Tibial artery (tissue), 4 donors: ENCODE measurements around the gene TGM2.

ENCODE experiments used
- DNase-seq, 2 donors: peaks; one replicate each; pipeline ENCODE4 v3.0.0-alpha.2; 2019
- H3K27ac ChIP-seq, 2 donors: fragments of 200-600 bp; sonication (generic) in 1 of 2; 1 replicate in 1 of 2; 2 replicates in 1 of 2; pipeline ENCODE4 v1.5.1; 2018 to 2019; ENCODE audit warnings: mild to moderate bottlenecking in 1 of 2
- H3K27me3 ChIP-seq, 2 donors: fragments of 200-600 bp; sonication (generic) in 1 of 2; one replicate each; pipeline versions ENCODE4 v1.5.1 to v1.6.0; 2016 to 2019
- H3K36me3 ChIP-seq, 3 donors: fragments of 200-600 bp; sonication (generic) in 2 of 3; one replicate each; pipeline ENCODE4 v1.5.1; 2016 to 2019; ENCODE audit warnings: mild to moderate bottlenecking in 2 of 3
- H3K4me1 ChIP-seq, 4 donors: fragments of 200-600 bp; sonication (generic) in 2 of 4; 1 replicate in 3 of 4; 2 replicates in 1 of 4; pipeline ENCODE4 v1.5.1; 2016 to 2019
- H3K4me3 ChIP-seq, 2 donors: fragments of 200-600 bp; sonication (generic) in 1 of 2; 1 replicate in 1 of 2; 2 replicates in 1 of 2; pipeline ENCODE4 v1.5.1; 2018 to 2019; ENCODE audit warnings: mild to moderate bottlenecking in 2 of 2
- H3K9me3 ChIP-seq, 3 donors: fragments of 200-600 bp; sonication (generic) in 1 of 3; one replicate each; pipeline ENCODE4 v1.5.1; 2016 to 2019
- CTCF ChIP-seq, 2 experiments: fragments of 200-600 bp in 1 of 2; fragments of 450-650 bp in 1 of 2; IDR thresholded peaks; one replicate each; pipeline ENCODE4 v1.5.1; 2017 to 2019; ENCODE audit warnings: antibody characterized with exemption in 2 of 2, mild to moderate bottlenecking in 1 of 2, moderate library complexity in 1 of 2
- intact Hi-C: fragments of 100-400 bp; cut with DNase I; formaldehyde crosslinking; loops from one replicate; pipeline ENCODE4 v1.15.0; 2023; ENCODE audit warnings: low total_unique reads

TGM2 gene

DNA sequence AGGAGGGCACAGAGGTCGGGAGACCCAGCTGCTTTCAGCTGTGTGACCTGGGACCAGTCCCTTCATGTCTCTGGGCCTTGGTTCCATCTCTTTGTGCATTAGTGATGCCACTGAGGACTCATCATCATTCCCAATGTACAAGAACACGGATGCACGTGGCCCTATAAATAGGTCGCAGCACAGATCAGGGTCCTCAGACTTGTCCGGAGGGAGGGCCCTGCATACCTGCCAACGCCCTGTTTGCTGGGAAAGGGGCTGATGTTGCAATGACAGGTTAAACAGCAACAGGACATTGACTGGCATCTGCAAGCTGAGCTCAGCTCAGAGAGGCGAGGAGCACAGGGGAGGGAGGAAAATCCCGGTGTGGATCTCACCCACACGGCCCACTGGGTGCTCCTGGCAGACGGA lies 21.8 kb downstream of the TGM2 start:
- DNase-seq = no peak
- peak overlapping the region; percentile 84 to 87 for H3K27ac ChIP-seq

GRCh38 chr20:38141889-38142494 lies 23.1 kb downstream of the TGM2 start:
- Histone ChIP-seq H3K9me3 (no peaks in the 10 kb centered on the region), H3K4me3 (no peak overlapping the region), H3K27me3 (no peaks in the 10 kb centered on the region), H3K36me3 (peaks cover 68 to 78% (median 71%) of the 10 kb centered on the region in 3 donors), H3K4me1 (peaks cover 10 to 33% (median 28%) of the 10 kb centered on the region in 4 donors), H3K27ac (peak overlapping the region; percentile 84 to 87)
- no peak for TF ChIP-seq CTCF (IDR thresholded peaks at IDR 0.05)
- intact Hi-C loops = no loop called here
- DNase-seq = peak in 1 of 2 donors; percentile 63

More for the DNA sequence above, 21.8 kb downstream of the TGM2 start:
- H3K4me3 ChIP-seq = no peak overlapping the region
- H3K9me3 ChIP-seq = no peaks in the 10 kb centered on the region
- no peak for TF ChIP-seq CTCF (IDR thresholded peaks at IDR 0.05)
- peaks cover 10 to 39% (median 31%) of the 10 kb centered on the region in 4 donors for H3K4me1 ChIP-seq
- intact Hi-C loops = no loop called here
- peaks cover 67 to 78% (median 71%) of the 10 kb centered on the region in 3 donors for H3K36me3 ChIP-seq
- no peaks in the 10 kb centered on the region for H3K27me3 ChIP-seq

DNA sequence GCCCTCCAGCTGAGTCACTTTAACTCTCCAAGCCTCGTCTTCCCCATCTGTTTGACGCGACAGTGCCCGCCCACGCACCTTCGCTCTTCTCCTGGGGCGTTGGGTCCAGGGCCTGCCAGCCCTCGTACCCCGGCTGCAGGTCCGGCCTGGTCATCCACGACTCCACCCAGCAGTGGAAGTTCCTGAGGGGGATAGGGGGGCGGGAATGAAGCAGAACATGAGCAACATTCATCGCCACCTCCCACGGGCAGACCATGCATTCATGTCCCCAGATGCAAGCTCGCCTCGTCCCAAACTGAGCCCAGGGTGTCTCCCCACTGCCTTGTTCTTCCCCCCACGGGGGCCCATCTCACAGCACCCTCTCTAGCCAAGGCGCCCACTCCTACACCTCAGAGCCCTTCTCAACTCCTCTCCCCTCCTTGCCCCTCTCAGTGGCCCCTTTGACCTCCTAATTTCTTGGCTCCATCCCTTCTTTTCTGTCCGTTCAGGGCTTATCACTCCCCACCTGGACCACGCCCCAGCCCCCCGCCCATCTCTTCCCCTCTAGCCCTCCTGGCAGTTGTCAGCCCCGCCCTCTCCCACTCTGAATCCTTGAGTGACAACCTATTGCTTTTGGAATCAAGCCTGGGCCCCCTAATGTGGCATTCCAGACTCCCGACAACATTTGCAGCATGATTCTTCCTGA lies 23.7 kb downstream of the TGM2 start:
- Histone ChIP-seq H3K9me3 (no peaks in the 10 kb centered on the region), H3K27ac (peak overlapping the region; percentile 84 to 87), H3K27me3 (no peaks in the 10 kb centered on the region), H3K36me3 (peaks cover 69 to 78% (median 71%) of the 10 kb centered on the region in 3 donors), H3K4me1 (peaks cover 10 to 36% (median 28%) of the 10 kb centered on the region in 4 donors), H3K4me3 (no peak overlapping the region)
- intact Hi-C loops = no loop called here
- no peak for TF ChIP-seq CTCF (IDR thresholded peaks at IDR 0.05)
- DNase-seq = peak in 1 of 2 donors; percentile 57

GRCh38 chr20:38139977-38140753 lies 24.9 kb downstream of the TGM2 start:
- TF ChIP-seq CTCF (IDR thresholded peaks at IDR 0.05) = no peak
- intact Hi-C loops = no loop called here
- H3K27me3 ChIP-seq = no peaks in the 10 kb centered on the region
- H3K4me1 ChIP-seq = peaks cover 10 to 39% (median 28%) of the 10 kb centered on the region in 4 donors
- DNase-seq = peak; percentile 16 to 44
- H3K4me3 ChIP-seq = no peak overlapping the region
- H3K36me3 ChIP-seq = peaks cover 73 to 80% (median 73%) of the 10 kb centered on the region in 3 donors
- peak overlapping the region in 1 of 2 donors; percentile 22 for H3K27ac ChIP-seq
- no peaks in the 10 kb centered on the region for H3K9me3 ChIP-seq

DNA sequence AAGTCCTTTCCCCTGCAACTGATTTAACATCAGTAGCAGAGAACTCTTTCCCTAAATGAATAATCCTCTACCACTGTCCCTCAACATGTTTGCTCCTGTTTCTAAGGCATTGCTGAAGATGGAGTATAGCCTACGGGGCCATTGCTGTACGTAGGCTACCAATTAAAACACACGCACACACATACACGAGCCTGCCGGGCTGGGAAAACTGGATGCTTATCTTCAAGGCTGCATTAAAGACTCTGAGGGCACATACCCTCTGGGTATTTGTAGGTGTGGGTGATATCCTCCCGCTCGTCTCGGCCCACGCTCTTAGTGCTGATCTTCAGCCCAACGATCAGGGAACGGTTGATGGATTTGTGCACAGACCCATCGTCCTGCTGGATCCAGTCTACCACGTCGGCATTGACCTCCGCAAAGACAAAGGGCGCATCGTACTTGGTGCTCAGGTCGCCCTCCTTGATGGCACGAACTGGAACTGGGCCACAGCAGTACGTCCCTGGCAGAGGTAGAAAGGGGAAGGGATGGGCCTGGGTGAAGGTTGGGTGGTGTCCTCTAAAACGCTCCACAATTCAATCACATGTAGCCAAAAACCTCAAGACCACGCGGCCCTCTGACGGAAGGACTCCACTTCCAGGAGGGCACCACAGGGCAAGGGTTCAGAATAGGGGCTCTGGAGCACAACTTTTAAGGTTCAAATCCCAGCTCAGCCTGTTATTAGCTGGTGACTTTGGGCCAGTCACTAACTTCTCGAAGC lies 25.7 kb downstream of the TGM2 start:
- peak; percentile 9 to 58 for DNase-seq
- H3K27ac ChIP-seq = peak overlapping the region in 1 of 2 donors; percentile 23
- intact Hi-C loops = no loop called here
- no peak for TF ChIP-seq CTCF (IDR thresholded peaks at IDR 0.05)
- peaks cover 73 to 88% (median 73%) of the 10 kb centered on the region in 3 donors for H3K36me3 ChIP-seq
- no peaks in the 10 kb centered on the region for H3K27me3 ChIP-seq
- H3K4me1 ChIP-seq = peaks cover 10 to 39% (median 29%) of the 10 kb centered on the region in 4 donors
- no peaks in the 10 kb centered on the region for H3K9me3 ChIP-seq
- no peak overlapping the region for H3K4me3 ChIP-seq
